HepG2 (cell line): ENCODE results near the gene PIGL. TPM values are rescaled to one million over a fixed set of nuclear protein-coding genes. Genes with fewer than 3 reads are reported as not detected.

Experiments
- BATF2 ChIP-seq: sonication (generic); formaldehyde crosslinking; IDR thresholded peaks from 2 replicates; pipeline ENCODE4 v1.8.0; 2022; ENCODE audit warnings: mild to moderate bottlenecking, missing genetic modification reagents, moderate library complexity
- CREBL2 ChIP-seq: sonication (generic); formaldehyde crosslinking; IDR thresholded peaks from 2 replicates; pipeline ENCODE4 v1.8.1; 2023; ENCODE audit warnings: missing genetic modification reagents, mild to moderate bottlenecking, borderline replicate concordance
- FOSL2 ChIP-seq: sonication (generic); formaldehyde crosslinking; IDR thresholded peaks from 2 replicates; pipeline ENCODE4 v1.4.0; 2020; ENCODE audit warnings: missing genetic modification reagents
- HOXA3 ChIP-seq: sonication (generic); formaldehyde crosslinking; IDR thresholded peaks from 2 replicates; pipeline ENCODE4 v1.5.0; 2020; ENCODE audit warnings: missing genetic modification reagents
- MAF1 ChIP-seq: sonication (generic); formaldehyde crosslinking; IDR thresholded peaks from 2 replicates; pipeline ENCODE4 v1.5.0; 2020; ENCODE audit warnings: missing genetic modification reagents, borderline replicate concordance
- NCOA5 ChIP-seq: sonication (generic); formaldehyde crosslinking; IDR thresholded peaks from 2 replicates; pipeline ENCODE4 v1.4.0; 2020; ENCODE audit warnings: missing genetic modification reagents
- NR1H2 ChIP-seq: sonication (generic); formaldehyde crosslinking; IDR thresholded peaks from 2 replicates; pipeline ENCODE4 v1.8.1; 2022; ENCODE audit warnings: low read depth, missing genetic modification reagents, borderline replicate concordance
- PAWR ChIP-seq: sonication (generic); formaldehyde crosslinking; IDR thresholded peaks from 2 replicates; pipeline ENCODE4 v1.4.0; 2020; ENCODE audit warnings: missing genetic modification reagents, mild to moderate bottlenecking, borderline replicate concordance
- RAD21 ChIP-seq: fragments of 450-650 bp; formaldehyde crosslinking; IDR thresholded peaks from 2 replicates; pipeline ENCODE4 v1.5.0; 2020; ENCODE audit warnings: mild to moderate bottlenecking
- RELA ChIP-seq: sonication (generic); formaldehyde crosslinking; IDR thresholded peaks from 2 replicates; pipeline ENCODE4 v1.4.0; 2020; ENCODE audit warnings: missing genetic modification reagents
- REPIN1 ChIP-seq: sonication (generic); formaldehyde crosslinking; IDR thresholded peaks from 2 replicates; pipeline ENCODE4 v1.8.0; 2022; ENCODE audit warnings: missing genetic modification reagents, low read depth, mild to moderate bottlenecking, borderline replicate concordance
- RXRA ChIP-seq: sonication (generic); formaldehyde crosslinking; IDR thresholded peaks from 2 replicates; pipeline ENCODE4 v1.5.1; 2020; ENCODE audit warnings: missing genetic modification reagents
- SALL1 ChIP-seq: sonication (generic); formaldehyde crosslinking; IDR thresholded peaks from 2 replicates; pipeline ENCODE4 v1.8.0; 2022; ENCODE audit warnings: mild to moderate bottlenecking, missing genetic modification reagents
- SIN3A ChIP-seq: IDR thresholded peaks from 2 replicates; pipeline ENCODE4 v1.6.1; 2011; ENCODE audit warnings: low read depth, mild to moderate bottlenecking, control low read depth, low read length, borderline replicate concordance
- SKI ChIP-seq: fragments of 450-650 bp; IDR thresholded peaks from one replicate; pipeline ENCODE4 v1.6.1; 2018; ENCODE audit warnings: mild to moderate bottlenecking; ENCODE audit not compliant: partially characterized antibody
- SP4 ChIP-seq: sonication (generic); formaldehyde crosslinking; IDR thresholded peaks from 2 replicates; pipeline ENCODE4 v1.8.1; 2023; ENCODE audit warnings: mild to moderate bottlenecking, missing genetic modification reagents
- ZNF160 ChIP-seq: sonication (generic); formaldehyde crosslinking; IDR thresholded peaks from 2 replicates; pipeline ENCODE4 v1.8.0; 2022; ENCODE audit warnings: mild to moderate bottlenecking, inconsistent platforms, missing genetic modification reagents
- ZNF333 ChIP-seq: sonication (generic); formaldehyde crosslinking; IDR thresholded peaks from 2 replicates; pipeline ENCODE4 v1.4.0; 2020; ENCODE audit warnings: mild to moderate bottlenecking, missing genetic modification reagents, borderline replicate concordance
- ZNF839 ChIP-seq: sonication (generic); formaldehyde crosslinking; IDR thresholded peaks from 2 replicates; pipeline ENCODE4 v1.4.0; 2020; ENCODE audit warnings: missing genetic modification reagents, mild to moderate bottlenecking, borderline replicate concordance
- ZSCAN20 ChIP-seq: sonication (generic); formaldehyde crosslinking; IDR thresholded peaks from 2 replicates; pipeline ENCODE4 v1.4.0; 2020; ENCODE audit warnings: missing genetic modification reagents, mild to moderate bottlenecking, borderline replicate concordance
- ZSCAN22 ChIP-seq: sonication (generic); formaldehyde crosslinking; IDR thresholded peaks from 2 replicates; pipeline ENCODE4 v1.4.0; 2020; ENCODE audit warnings: mild to moderate bottlenecking, missing genetic modification reagents
- polyA plus RNA-seq, 8 experiments: library from polyadenylated mRNA; depleted of rRNA in 3 of 8; stranded (reverse) in 7 of 8; unstranded in 1 of 8; fragments of >200 nt; fragmentation: Illumina TruSeq in 4 of 8; extraction: Trizol in 4 of 8; gene quantifications; 2 replicates each; pipeline versions ENCODE4 v1.2.1 to v1.2.3, GENCODE V29; 2011 to 2016; ENCODE audit warnings: low read depth in 4 of 8, missing spikeins in 1 of 8, mixed read lengths in 1 of 8; ENCODE audit not compliant: insufficient read depth in 1 of 8
- total RNA-seq, 5 experiments: library from RNA; depleted of rRNA; stranded (reverse); fragments of >200 nt; fragmentation: Illumina TruSeq; extraction: Trizol; gene quantifications; 2 replicates each; pipeline ENCODE4 v1.2.3, GENCODE V29; 2016; ENCODE audit warnings: low read depth in 1 of 5
- TF ChIP-seq, protein P1 (sequence below): sonication (generic); formaldehyde crosslinking; IDR thresholded peaks from 2 replicates; pipeline ENCODE4 v1.4.0; 2020; ENCODE audit warnings: missing genetic modification reagents, borderline replicate concordance
- TF ChIP-seq, protein P2 (sequence below): IDR thresholded peaks from 2 replicates; pipeline ENCODE4 v1.6.1; 2016
- TF ChIP-seq, protein P3 (sequence below): sonication (generic); formaldehyde crosslinking; IDR thresholded peaks from 2 replicates; pipeline ENCODE4 v1.8.0; 2022; ENCODE audit warnings: mild to moderate bottlenecking, missing genetic modification reagents; ENCODE audit not compliant: insufficient replicate concordance

The PIGL gene
- total and polyA plus RNA-seq, 2 of the 13 experiments (the other 11 are each of a cell fraction or from before 2014, with no cell fraction given), result 28.5 to 63.8 TPM

DNA sequence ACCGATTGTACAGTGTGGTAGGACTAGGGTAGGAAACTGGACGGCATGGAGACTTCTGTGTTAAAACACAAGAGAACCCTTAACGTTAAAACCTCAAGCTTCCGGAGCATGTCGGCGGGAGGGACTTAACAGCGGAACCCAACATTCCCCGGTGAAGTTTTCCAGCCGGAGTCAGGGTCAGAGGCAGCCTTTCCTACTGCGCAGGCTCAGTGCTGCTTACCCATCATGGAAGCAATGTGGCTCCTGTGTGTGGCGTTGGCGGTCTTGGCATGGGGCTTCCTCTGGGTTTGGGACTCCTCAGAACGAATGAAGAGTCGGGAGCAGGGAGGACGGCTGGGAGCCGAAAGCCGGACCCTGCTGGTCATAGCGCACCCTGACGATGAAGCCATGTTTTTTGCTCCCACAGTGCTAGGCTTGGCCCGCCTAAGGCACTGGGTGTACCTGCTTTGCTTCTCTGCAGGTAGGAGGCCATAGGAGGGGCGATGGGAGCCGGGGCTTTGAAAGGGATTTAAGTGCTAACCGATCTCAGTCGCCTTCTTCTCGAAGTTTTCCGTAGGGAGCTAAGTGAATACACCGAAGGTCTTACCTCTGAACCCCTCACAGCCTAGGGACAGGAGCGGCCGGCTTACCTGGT lies at the start of gene PIGL (continued):
- TF ChIP-seq MAF1 (no peak), NCOA5 (no peak), BATF2 (CRISPR knock-in tag) (no peak), SALL1 (CRISPR knock-in tag) (peak; percentile 90), PAWR (CRISPR knock-in tag) (no peak), HOXA3 (peak; percentile 95), SIN3A (peak; percentile 90; the same call in 1 of the 2 replicates), RXRA (CRISPR knock-in tag) (peak; percentile 68; the same call in 1 of the 2 replicates), REPIN1 (CRISPR knock-in tag) (peak; percentile 93), SP4 (CRISPR knock-in tag) (peak; percentile 60; the same call in 1 of the 2 replicates), RELA (no peak), ZNF160 (peak; percentile 84), NR1H2 (CRISPR knock-in tag) (no peak), ZSCAN20 (no peak), SKI (peak; percentile 52), ZNF333 (CRISPR knock-in tag) (0 out of 2 replicates have a peak, but pooled peaks have one; percentile 66), ZNF839 (CRISPR knock-in tag) (peak; percentile 34; the same call in 1 of the 2 replicates), ZSCAN22 (CRISPR knock-in tag) (no peak; the same call in 1 of the 2 replicates), FOSL2 (CRISPR knock-in tag) (peak; percentile 78), CREBL2 (CRISPR knock-in tag) (no peak), RAD21 (CRISPR knock-in tag) (peak; percentile 36; the same call in 1 of the 2 replicates)
- TF ChIP-seq, protein P1, sequence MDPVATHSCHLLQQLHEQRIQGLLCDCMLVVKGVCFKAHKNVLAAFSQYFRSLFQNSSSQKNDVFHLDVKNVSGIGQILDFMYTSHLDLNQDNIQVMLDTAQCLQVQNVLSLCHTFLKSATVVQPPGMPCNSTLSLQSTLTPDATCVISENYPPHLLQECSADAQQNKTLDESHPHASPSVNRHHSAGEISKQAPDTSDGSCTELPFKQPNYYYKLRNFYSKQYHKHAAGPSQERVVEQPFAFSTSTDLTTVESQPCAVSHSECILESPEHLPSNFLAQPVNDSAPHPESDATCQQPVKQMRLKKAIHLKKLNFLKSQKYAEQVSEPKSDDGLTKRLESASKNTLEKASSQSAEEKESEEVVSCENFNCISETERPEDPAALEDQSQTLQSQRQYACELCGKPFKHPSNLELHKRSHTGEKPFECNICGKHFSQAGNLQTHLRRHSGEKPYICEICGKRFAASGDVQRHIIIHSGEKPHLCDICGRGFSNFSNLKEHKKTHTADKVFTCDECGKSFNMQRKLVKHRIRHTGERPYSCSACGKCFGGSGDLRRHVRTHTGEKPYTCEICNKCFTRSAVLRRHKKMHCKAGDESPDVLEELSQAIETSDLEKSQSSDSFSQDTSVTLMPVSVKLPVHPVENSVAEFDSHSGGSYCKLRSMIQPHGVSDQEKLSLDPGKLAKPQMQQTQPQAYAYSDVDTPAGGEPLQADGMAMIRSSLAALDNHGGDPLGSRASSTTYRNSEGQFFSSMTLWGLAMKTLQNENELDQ (CRISPR knock-in tag), result 0 out of 2 replicates have a peak, but pooled peaks have one; percentile 23
- TF ChIP-seq, protein P2, sequence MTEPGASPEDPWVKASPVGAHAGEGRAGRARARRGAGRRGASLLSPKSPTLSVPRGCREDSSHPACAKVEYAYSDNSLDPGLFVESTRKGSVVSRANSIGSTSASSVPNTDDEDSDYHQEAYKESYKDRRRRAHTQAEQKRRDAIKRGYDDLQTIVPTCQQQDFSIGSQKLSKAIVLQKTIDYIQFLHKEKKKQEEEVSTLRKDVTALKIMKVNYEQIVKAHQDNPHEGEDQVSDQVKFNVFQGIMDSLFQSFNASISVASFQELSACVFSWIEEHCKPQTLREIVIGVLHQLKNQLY (CRISPR knock-in tag), result peak; percentile 66
- TF ChIP-seq, protein P3, sequence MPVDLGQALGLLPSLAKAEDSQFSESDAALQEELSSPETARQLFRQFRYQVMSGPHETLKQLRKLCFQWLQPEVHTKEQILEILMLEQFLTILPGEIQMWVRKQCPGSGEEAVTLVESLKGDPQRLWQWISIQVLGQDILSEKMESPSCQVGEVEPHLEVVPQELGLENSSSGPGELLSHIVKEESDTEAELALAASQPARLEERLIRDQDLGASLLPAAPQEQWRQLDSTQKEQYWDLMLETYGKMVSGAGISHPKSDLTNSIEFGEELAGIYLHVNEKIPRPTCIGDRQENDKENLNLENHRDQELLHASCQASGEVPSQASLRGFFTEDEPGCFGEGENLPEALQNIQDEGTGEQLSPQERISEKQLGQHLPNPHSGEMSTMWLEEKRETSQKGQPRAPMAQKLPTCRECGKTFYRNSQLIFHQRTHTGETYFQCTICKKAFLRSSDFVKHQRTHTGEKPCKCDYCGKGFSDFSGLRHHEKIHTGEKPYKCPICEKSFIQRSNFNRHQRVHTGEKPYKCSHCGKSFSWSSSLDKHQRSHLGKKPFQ (CRISPR knock-in tag), result peak; percentile 48
